PFSK-1 (cell line): Measurements from ENCODE around the gene MYO1D.

Experiments
- FOXP2 ChIP-seq: optimal IDR thresholded peaks from 2 replicates; pipeline ENCODE3; 2011; ENCODE audit warnings: borderline replicate concordance, control low read depth, inconsistent platforms; ENCODE audit not compliant: insufficient read depth; ENCODE audit errors: extremely low read length, extremely low read depth
- POLR2AphosphoS5 ChIP-seq: IDR thresholded peaks from 2 replicates; pipeline ENCODE4 v1.6.1; 2012; ENCODE audit warnings: low read depth, mild to moderate bottlenecking, control low read depth, low read length, moderate library complexity
- REST ChIP-seq, 2 experiments: IDR thresholded peaks; 2 replicates each; pipeline versions ENCODE4 v1.6.1 to v1.8.0; 2011 to 2012; ENCODE audit warnings: low read depth in 2 of 2, low read length in 2 of 2, control low read depth in 1 of 2, inconsistent platforms in 1 of 2, mild to moderate bottlenecking in 1 of 2, moderate library complexity in 1 of 2; ENCODE audit not compliant: insufficient read depth in 1 of 2
- SIN3A ChIP-seq: IDR thresholded peaks from 2 replicates; pipeline ENCODE4 v1.6.1; 2012; ENCODE audit warnings: mild to moderate bottlenecking, low read length, moderate library complexity, borderline replicate concordance; ENCODE audit not compliant: insufficient read depth
- TAF1 ChIP-seq: IDR thresholded peaks from 2 replicates; pipeline ENCODE4 v1.6.1; 2012; ENCODE audit warnings: low read length, control low read depth, borderline replicate concordance; ENCODE audit not compliant: insufficient read depth

MYO1D gene

GRCh38 chr17:32824334-32824733 lies 52.6 kb downstream of the MYO1D start:
- TF ChIP-seq TAF1, result no peak
- no peak for TF ChIP-seq SIN3A
- TF ChIP-seq FOXP2, result no peak
- no peak for TF ChIP-seq REST (IDR thresholded peaks at IDR 0.05; ENCODE audit: insufficient read depth in 1 of 2, low read depth in 2 of 2, low read length in 2 of 2)
- no peak for TF ChIP-seq POLR2AphosphoS5

DNA sequence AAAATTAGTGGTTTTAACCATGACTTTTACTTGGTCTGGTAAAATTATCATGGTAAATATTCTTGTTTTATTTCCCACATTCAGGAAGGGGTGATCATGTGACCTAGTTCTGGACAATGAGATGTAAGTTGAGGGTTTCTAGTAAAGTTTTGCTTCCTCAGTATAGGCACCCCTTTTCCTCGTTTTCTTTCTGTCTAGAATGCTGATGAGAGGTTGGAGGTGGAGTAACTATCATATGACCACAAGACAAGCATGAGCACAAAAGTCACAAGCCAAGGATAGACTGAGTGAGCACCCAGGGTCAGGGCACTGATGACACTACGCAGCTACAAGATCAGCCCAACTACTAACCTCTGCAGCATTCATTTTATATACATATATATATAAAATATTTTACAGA lies 53.9 kb downstream of the MYO1D start:
- TF ChIP-seq REST (IDR thresholded peaks at IDR 0.05; ENCODE audit: insufficient read depth in 1 of 2, low read depth in 2 of 2, low read length in 2 of 2), result no peak
- TF ChIP-seq SIN3A, result no peak
- TF ChIP-seq POLR2AphosphoS5, result no peak
- TF ChIP-seq FOXP2, result no peak
- no peak for TF ChIP-seq TAF1

GRCh38 chr17:32820440-32820839 lies 56.5 kb downstream of the MYO1D start:
- TF ChIP-seq TAF1 (no peak), SIN3A (no peak), POLR2AphosphoS5 (no peak), REST (IDR thresholded peaks at IDR 0.05; ENCODE audit: insufficient read depth in 1 of 2, low read depth in 2 of 2, low read length in 2 of 2) (no peak), FOXP2 (no peak)

DNA sequence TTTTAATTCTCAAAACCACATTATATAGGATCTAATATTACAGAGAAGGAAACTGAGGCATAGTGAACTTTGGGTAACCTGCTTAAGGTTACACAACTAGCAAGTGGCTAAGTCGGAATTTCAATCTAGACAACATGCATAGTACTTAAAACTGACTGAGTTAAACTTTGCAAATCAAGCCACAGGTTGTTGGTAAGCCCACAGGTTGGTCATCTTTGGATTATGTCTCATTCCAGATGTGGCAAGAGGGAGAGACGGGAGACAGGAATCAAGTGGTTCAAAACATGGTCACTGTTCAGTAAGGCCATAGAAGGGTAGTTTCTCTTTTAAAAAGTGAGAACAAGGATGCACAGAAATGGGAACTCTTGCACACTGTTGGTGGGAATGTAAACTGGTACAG lies 57.1 kb downstream of the MYO1D start:
- TF ChIP-seq REST (IDR thresholded peaks at IDR 0.05; ENCODE audit: insufficient read depth in 1 of 2, low read depth in 2 of 2, low read length in 2 of 2) (no peak), FOXP2 (no peak), POLR2AphosphoS5 (no peak), SIN3A (no peak), TAF1 (no peak)

DNA sequence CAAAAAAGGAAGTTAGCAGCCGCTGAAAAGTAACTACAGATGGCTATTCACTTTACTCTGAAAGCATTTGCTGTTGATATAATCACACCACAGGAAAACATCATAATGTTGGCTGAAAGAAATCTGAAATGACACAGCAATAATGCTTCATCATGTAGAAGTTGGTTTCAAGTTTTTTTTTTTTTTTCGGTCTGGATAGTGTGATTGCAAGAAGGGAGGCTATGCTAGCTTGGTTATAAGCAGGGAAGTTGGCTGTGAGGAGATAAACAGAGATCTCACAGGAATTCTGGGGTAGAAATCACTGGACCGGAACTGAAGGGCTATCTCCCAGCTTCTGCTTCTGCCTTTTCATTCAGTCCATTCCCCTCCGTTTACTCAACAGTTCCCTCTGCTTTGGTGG lies 57.9 kb downstream of the MYO1D start:
- TF ChIP-seq POLR2AphosphoS5, result no peak
- no peak for TF ChIP-seq FOXP2

DNA sequence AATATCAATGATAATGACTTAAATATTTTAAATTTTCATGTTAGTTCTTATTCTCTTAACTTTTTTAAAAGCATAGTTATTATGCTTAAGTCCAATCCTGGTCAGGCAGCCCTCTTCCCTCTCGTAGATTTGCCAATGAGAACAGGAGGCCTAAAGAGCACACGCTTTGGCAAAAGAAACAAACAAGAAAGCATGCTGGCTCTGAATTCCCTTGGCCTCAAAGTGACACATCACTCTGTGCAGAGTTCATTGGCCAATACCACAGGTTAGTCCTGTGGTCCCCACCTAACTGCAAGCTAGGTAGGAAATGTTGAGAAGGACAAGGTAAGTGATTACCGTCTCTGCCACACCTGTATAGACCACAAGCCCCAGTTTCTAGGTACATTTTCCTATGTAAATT lies 61.5 kb downstream of the MYO1D start:
- TF ChIP-seq TAF1 (no peak), POLR2AphosphoS5 (no peak), REST (IDR thresholded peaks at IDR 0.05; ENCODE audit: insufficient read depth in 1 of 2, low read depth in 2 of 2, low read length in 2 of 2) (no peak), SIN3A (no peak), FOXP2 (no peak)
